Measurements from ENCODE around the gene CAPS. TPM values are rescaled to one million over a fixed set of nuclear protein-coding genes. Genes with fewer than 3 reads are reported as not detected.
"Not testable (repeated sequence)": the region's sequence is repeated elsewhere in the genome, so short reads cannot be mapped to it uniquely, and the experiment has no call there.

Gene CAPS
- total RNA-seq, 2 donors from 2014 or later: 18.7 to 38.6 TPM

DNA sequence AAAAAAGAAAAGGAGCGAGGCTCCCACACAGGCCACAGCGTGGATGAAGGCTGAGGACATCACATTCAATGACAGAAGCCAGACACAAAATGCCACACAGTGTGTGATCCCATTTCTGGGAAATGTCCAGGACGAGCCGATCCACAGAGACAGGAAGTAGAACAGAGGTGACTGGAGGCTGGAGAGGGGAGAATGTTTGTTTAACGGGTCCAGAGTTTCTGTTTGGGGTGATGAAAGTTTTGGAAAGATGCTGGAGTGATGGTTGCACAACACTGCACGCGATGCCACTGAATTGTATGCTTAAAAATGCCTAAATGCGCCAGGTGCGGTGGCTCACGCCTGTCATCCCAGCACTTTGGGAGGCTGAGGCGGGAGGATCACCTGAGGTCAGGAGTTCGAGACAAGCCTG lies 43.1 kb upstream of the CAPS start:
- WGBS, 2 donors: 78 to 81% methylated on average over 12 of the region's 12 CpGs
- no peaks in the 10 kb centered on the region for H3K36me3 ChIP-seq (replicated peaks in 1 of 2; ENCODE audit: insufficient read depth in 1 of 2, low read depth in 2 of 2)
- no peaks in the 10 kb centered on the region for H3K27me3 ChIP-seq
- ATAC-seq (no peak), DNase-seq (no peak)
- H3K4me3 ChIP-seq: no peak overlapping the region
- no peaks in the 10 kb centered on the region for H3K9me3 ChIP-seq
- H3K4me1 ChIP-seq: no peaks in the 10 kb centered on the region
- H3K27ac ChIP-seq: no peak overlapping the region
- intact Hi-C loops (cut with DNase I): no loop called here
- TF ChIP-seq, protein P1, sequence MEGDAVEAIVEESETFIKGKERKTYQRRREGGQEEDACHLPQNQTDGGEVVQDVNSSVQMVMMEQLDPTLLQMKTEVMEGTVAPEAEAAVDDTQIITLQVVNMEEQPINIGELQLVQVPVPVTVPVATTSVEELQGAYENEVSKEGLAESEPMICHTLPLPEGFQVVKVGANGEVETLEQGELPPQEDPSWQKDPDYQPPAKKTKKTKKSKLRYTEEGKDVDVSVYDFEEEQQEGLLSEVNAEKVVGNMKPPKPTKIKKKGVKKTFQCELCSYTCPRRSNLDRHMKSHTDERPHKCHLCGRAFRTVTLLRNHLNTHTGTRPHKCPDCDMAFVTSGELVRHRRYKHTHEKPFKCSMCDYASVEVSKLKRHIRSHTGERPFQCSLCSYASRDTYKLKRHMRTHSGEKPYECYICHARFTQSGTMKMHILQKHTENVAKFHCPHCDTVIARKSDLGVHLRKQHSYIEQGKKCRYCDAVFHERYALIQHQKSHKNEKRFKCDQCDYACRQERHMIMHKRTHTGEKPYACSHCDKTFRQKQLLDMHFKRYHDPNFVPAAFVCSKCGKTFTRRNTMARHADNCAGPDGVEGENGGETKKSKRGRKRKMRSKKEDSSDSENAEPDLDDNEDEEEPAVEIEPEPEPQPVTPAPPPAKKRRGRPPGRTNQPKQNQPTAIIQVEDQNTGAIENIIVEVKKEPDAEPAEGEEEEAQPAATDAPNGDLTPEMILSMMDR (IDR thresholded peaks at IDR 0.05): no peak
- no peak for TF ChIP-seq POLR2A (IDR thresholded peaks at IDR 0.05)

GRCh38 chr19:5873617-5874199 lies 40.3 kb upstream of the CAPS start:
- Histone ChIP-seq H3K9me3 (no peaks in the 10 kb centered on the region), H3K36me3 (replicated peaks in 1 of 2; ENCODE audit: insufficient read depth in 1 of 2, low read depth in 2 of 2) (no peaks in the 10 kb centered on the region), H3K4me3 (no peak overlapping the region), H3K4me1 (peaks cover 9% of the 10 kb centered on the region), H3K27me3 (no peaks in the 10 kb centered on the region), H3K27ac (no peak overlapping the region)
- no peak for TF ChIP-seq POLR2A (IDR thresholded peaks at IDR 0.05)
- TF ChIP-seq, protein P1 (IDR thresholded peaks at IDR 0.05): no peak
- ATAC-seq: no peak
- WGBS, 2 donors: 82 to 87% methylated on average over 3 to 12 of the region's 12 CpGs
- intact Hi-C loops (cut with DNase I): no loop called here
- DNase-seq: no peak

GRCh38 chr19:5874496-5874895 lies 39.6 kb upstream of the CAPS start:
- 73 to 83% methylated on average over 6 to 7 of the region's 7 CpGs for WGBS, 2 donors
- DNase-seq; H3K36me3 ChIP-seq (replicated peaks in 1 of 2; ENCODE audit: insufficient read depth in 1 of 2, low read depth in 2 of 2); H3K9me3 ChIP-seq; H3K27me3 ChIP-seq; ATAC-seq; H3K4me1 ChIP-seq; intact Hi-C loops (cut with DNase I); H3K27ac ChIP-seq; H3K4me3 ChIP-seq: not testable (repeated sequence)

DNA sequence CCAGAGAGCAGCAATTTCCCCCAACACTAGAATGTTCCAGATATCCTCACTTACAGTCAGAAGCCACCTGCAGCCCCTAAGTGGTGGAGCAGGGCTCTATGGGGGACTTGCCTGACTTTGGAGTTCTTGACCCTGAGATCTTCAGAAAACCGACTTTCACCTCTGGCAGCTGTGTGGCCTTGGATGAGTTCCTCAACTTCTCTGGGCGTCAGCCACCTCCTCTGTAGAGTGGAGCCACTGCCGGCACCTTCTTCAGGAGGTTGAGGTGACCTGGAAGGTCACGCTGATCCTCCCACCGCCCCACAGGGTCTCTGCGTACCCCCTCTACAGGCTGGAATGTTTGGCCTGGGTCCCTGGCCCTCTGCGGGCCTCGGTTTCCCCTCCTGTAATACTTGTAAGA lies 36.6 kb upstream of the CAPS start:
- Histone ChIP-seq H3K9me3 (no peaks in the 10 kb centered on the region), H3K36me3 (replicated peaks in 1 of 2; ENCODE audit: insufficient read depth in 1 of 2, low read depth in 2 of 2) (no peaks in the 10 kb centered on the region), H3K27me3 (no peaks in the 10 kb centered on the region), H3K4me1 (peaks cover 9% of the 10 kb centered on the region), H3K4me3 (no peak overlapping the region), H3K27ac (peak overlapping the region in 2 of 4 donors; percentile 0 to 39)
- no peak for TF ChIP-seq POLR2A (IDR thresholded peaks at IDR 0.05)
- TF ChIP-seq, protein P1 (IDR thresholded peaks at IDR 0.05): no peak
- ATAC-seq (no peak), DNase-seq (no peak)
- intact Hi-C loops (cut with DNase I): no loop called here
- WGBS, 2 donors: 60 to 61% methylated on average over 1 to 8 of the region's 8 CpGs

DNA sequence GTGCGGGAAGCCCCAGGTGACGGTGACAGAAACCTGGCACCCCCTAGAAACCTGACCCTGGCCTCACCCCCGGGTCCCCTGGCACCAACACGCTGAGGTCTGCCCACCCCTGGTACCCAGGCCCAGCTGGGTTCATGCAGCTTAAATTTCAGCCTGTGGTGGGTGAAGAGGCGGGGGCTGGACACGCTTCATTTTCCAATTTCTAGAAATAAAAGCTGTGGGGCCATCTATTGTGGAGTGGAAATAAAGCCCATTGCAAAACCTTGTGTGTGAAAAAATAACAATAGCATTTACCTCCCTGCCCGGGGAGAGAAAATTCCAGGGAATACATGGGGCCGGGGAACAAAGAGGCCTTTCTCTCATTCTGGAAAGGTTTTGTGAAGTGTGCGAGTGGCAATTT lies 36.2 kb upstream of the CAPS start:
- TF ChIP-seq, protein P1 (IDR thresholded peaks at IDR 0.05): no peak
- TF ChIP-seq POLR2A (IDR thresholded peaks at IDR 0.05): no peak
- H3K4me1 ChIP-seq: peaks cover 9% of the 10 kb centered on the region
- intact Hi-C loops (cut with DNase I): no loop called here
- H3K36me3 ChIP-seq (replicated peaks in 1 of 2; ENCODE audit: insufficient read depth in 1 of 2, low read depth in 2 of 2): no peaks in the 10 kb centered on the region
- H3K27me3 ChIP-seq: no peaks in the 10 kb centered on the region
- H3K4me3 ChIP-seq: no peak overlapping the region
- 51 to 52% methylated on average over 6 to 9 of the region's 9 CpGs for WGBS, 2 donors
- H3K9me3 ChIP-seq: no peaks in the 10 kb centered on the region
- peak overlapping the region in 2 of 4 donors; percentile 0 to 39 for H3K27ac ChIP-seq
- DNase-seq (no peak), ATAC-seq (no peak)

Data from body of pancreas (tissue), 4 donors.